H1 (cell line): ENCODE results near the gene CERS5. TPM values are rescaled to one million over a fixed set of nuclear protein-coding genes. Genes with fewer than 3 reads are reported as not detected.

Experiments used
- CTCF ChIA-PET: fragments of 300-600 bp; sonication (Branson Sonifier 250); formaldehyde crosslinking; loops from one replicate; lab custom pipeline; 2021; ENCODE audit not compliant: partially characterized antibody; lab: Charles Lee
- POLR2A ChIA-PET: fragments of 300-600 bp; sonication (Branson Sonifier 250); formaldehyde crosslinking; loops from one replicate; lab custom pipeline; 2021; ENCODE audit warnings: inconsistent platforms; ENCODE audit not compliant: partially characterized antibody; lab: Charles Lee
- DNase-seq, 2 experiments: peaks; one replicate each; pipeline versions ENCODE4 v3.0.0 to v3.0.0-alpha.2; 2010 to 2022; ENCODE audit warnings: low spot score in 2 of 2, low read depth in 1 of 2, mixed read lengths in 1 of 2
- FAIRE-seq: peaks from 2 replicates; lab custom pipeline; 2011; peaks lifted over from hg19 to GRCh38; lab: Jason Lieb, UNC
- H2AFZ ChIP-seq: 2 replicates; pipeline ENCODE4 v1.8.1; 2012; ENCODE audit warnings: low read length, inconsistent platforms
- H2AK5ac ChIP-seq: 2 replicates; pipeline ENCODE4 v1.6.1; 2013; ENCODE audit warnings: low read depth, low read length
- H2BK120ac ChIP-seq: replicated peaks from 2 replicates; pipeline ENCODE3; 2013; ENCODE audit warnings: low read depth, low read length, inconsistent platforms
- H2BK12ac ChIP-seq: 2 replicates; pipeline ENCODE4 v1.6.1; 2013; ENCODE audit warnings: low read depth, low read length
- H2BK15ac ChIP-seq: 2 replicates; pipeline ENCODE4 v1.6.1; 2013; ENCODE audit warnings: low read length
- H2BK20ac ChIP-seq: 2 replicates; pipeline ENCODE4 v1.6.1; 2013; ENCODE audit warnings: low read length
- H2BK5ac ChIP-seq: 2 replicates; pipeline ENCODE4 v1.6.1; 2013; ENCODE audit warnings: low read depth, low read length
- H3K14ac ChIP-seq: 2 replicates; pipeline ENCODE4 v1.6.1; 2013; ENCODE audit warnings: inconsistent platforms; ENCODE audit not compliant: insufficient read length
- H3K18ac ChIP-seq: 2 replicates; pipeline ENCODE4 v1.6.1; 2013; ENCODE audit warnings: low read length; ENCODE audit errors: extremely low read depth
- H3K23ac ChIP-seq: 2 replicates; pipeline ENCODE4 v1.6.1; 2013; ENCODE audit warnings: inconsistent platforms; ENCODE audit not compliant: insufficient read length
- H3K23me2 ChIP-seq: 2 replicates; pipeline ENCODE4 v1.6.1; 2013; ENCODE audit warnings: low read depth, low read length
- H3K27ac ChIP-seq: 2 replicates; pipeline ENCODE4 v1.6.1; 2011; ENCODE audit warnings: low read depth, low read length, inconsistent platforms
- H3K27me3 ChIP-seq, 4 experiments: replicated peaks in 1 of 4; 1 replicate in 1 of 4; 2 replicates in 3 of 4; pipeline versions ENCODE4 v1.6.1 to v1.8.1; 2011 to 2013; ENCODE audit warnings: low read length in 3 of 4, mild to moderate bottlenecking in 3 of 4, inconsistent platforms in 2 of 4, mixed read lengths in 2 of 4, moderate library complexity in 1 of 4; ENCODE audit not compliant: control insufficient read depth in 3 of 4, insufficient read depth in 3 of 4; ENCODE audit errors: extremely low read depth in 1 of 4
- H3K36me3 ChIP-seq, 4 experiments: 2 replicates each; pipeline versions ENCODE4 v1.6.1 to v1.8.1; 2011 to 2013; ENCODE audit warnings: mild to moderate bottlenecking in 4 of 4, low read length in 3 of 4, moderate library complexity in 2 of 4, control low read depth in 1 of 4, inconsistent platforms in 1 of 4; ENCODE audit not compliant: insufficient read depth in 4 of 4, control insufficient read depth in 2 of 4
- H3K4ac ChIP-seq: replicated peaks from 2 replicates; pipeline ENCODE3; 2013; ENCODE audit warnings: low read length, low read depth, mixed read lengths, inconsistent platforms; ENCODE audit not compliant: insufficient read length
- H3K4me1 ChIP-seq, 4 experiments: replicated peaks in 1 of 4; 1 replicate in 1 of 4; 2 replicates in 3 of 4; pipeline versions ENCODE4 v1.6.1 to v1.8.1; 2011 to 2013; ENCODE audit warnings: low read length in 3 of 4, inconsistent platforms in 2 of 4, mixed read lengths in 1 of 4; ENCODE audit not compliant: insufficient read depth in 4 of 4, control insufficient read depth in 3 of 4
- H3K4me2 ChIP-seq, 2 experiments: 2 replicates each; pipeline versions ENCODE4 v1.6.1 to v1.8.1; 2011 to 2013; ENCODE audit warnings: low read depth in 2 of 2, low read length in 2 of 2, control low read depth in 1 of 2, inconsistent platforms in 1 of 2, mild to moderate bottlenecking in 1 of 2; ENCODE audit not compliant: insufficient read depth in 1 of 2
- H3K4me3 ChIP-seq, 4 experiments: fragments of 200-600, 300-600 bp in 1 of 4; sonication (generic), shearing (Covaris generic), sonication (Bioruptor Twin) in 1 of 4; 2 replicates each; pipeline versions ENCODE4 v1.5.1 to v1.8.1; 2011 to 2016; ENCODE audit warnings: low read length in 4 of 4, low read depth in 3 of 4, control low read depth in 2 of 4, inconsistent platforms in 2 of 4, mild to moderate bottlenecking in 2 of 4, mixed read lengths in 1 of 4, moderate library complexity in 1 of 4; ENCODE audit not compliant: insufficient read depth in 2 of 4; ENCODE audit errors: extremely low read depth in 1 of 4
- H3K56ac ChIP-seq: replicated peaks from 2 replicates; pipeline ENCODE3; 2013; ENCODE audit warnings: low read depth, mild to moderate bottlenecking, mixed read lengths, low read length, inconsistent platforms; ENCODE audit not compliant: insufficient read length
- H3K79me1 ChIP-seq: 2 replicates; pipeline ENCODE4 v1.6.1; 2013; ENCODE audit warnings: low read depth, low read length, control low read depth
- H3K79me2 ChIP-seq, 2 experiments: 2 replicates each; pipeline versions ENCODE4 v1.6.1 to v1.8.1; 2012 to 2013; ENCODE audit warnings: low read length in 2 of 2, mild to moderate bottlenecking in 2 of 2, inconsistent platforms in 1 of 2; ENCODE audit not compliant: insufficient read depth in 2 of 2, control insufficient read depth in 1 of 2
- H3K9ac ChIP-seq, 4 experiments: replicated peaks in 1 of 4; 1 replicate in 1 of 4; 2 replicates in 3 of 4; pipeline versions ENCODE4 v1.6.1 to v1.8.1; 2011 to 2013; ENCODE audit warnings: low read depth in 3 of 4, low read length in 3 of 4, control low read depth in 2 of 4, mild to moderate bottlenecking in 2 of 4, moderate library complexity in 2 of 4, inconsistent platforms in 1 of 4; ENCODE audit errors: extremely low read depth in 1 of 4
- H3K9me3 ChIP-seq, 2 experiments: 2 replicates each; pipeline versions ENCODE4 v1.6.1 to v1.8.1; 2012 to 2013; ENCODE audit warnings: mild to moderate bottlenecking in 2 of 2, moderate library complexity in 2 of 2, control low read depth in 1 of 2, inconsistent platforms in 1 of 2, low read depth in 1 of 2, low read length in 1 of 2, mixed read lengths in 1 of 2; ENCODE audit not compliant: insufficient read depth in 2 of 2
- H4K20me1 ChIP-seq, 2 experiments: replicated peaks in 1 of 2; 2 replicates each; pipeline versions ENCODE3 to v1.8.1; 2011 to 2013; ENCODE audit warnings: inconsistent platforms in 2 of 2, low read length in 2 of 2, mild to moderate bottlenecking in 1 of 2; ENCODE audit not compliant: insufficient read depth in 2 of 2, control insufficient read depth in 1 of 2
- H4K5ac ChIP-seq: 2 replicates; pipeline ENCODE4 v1.6.1; 2013; ENCODE audit warnings: low read length, low read depth, mixed read lengths, inconsistent platforms; ENCODE audit not compliant: insufficient read length
- H4K8ac ChIP-seq: 2 replicates; pipeline ENCODE4 v1.8.0; 2013; ENCODE audit warnings: mild to moderate bottlenecking, moderate library complexity, low read length, inconsistent platforms; ENCODE audit not compliant: insufficient read depth; ENCODE audit errors: extremely low read depth
- H4K91ac ChIP-seq: replicated peaks from 2 replicates; pipeline ENCODE3; 2013; ENCODE audit warnings: low read length, mixed read lengths, inconsistent platforms; ENCODE audit not compliant: insufficient read length
- ATF3 ChIP-seq: IDR thresholded peaks from 2 replicates; pipeline ENCODE4 v1.6.1; 2011; ENCODE audit warnings: low read depth, mild to moderate bottlenecking, low read length; ENCODE audit not compliant: insufficient read depth
- BACH1 ChIP-seq: IDR thresholded peaks from 2 replicates; pipeline ENCODE4 v1.6.1; 2012; ENCODE audit warnings: low read length, improper control_type of control experiment
- CEBPB ChIP-seq: IDR thresholded peaks from 2 replicates; pipeline ENCODE4 v1.6.1; 2012; ENCODE audit warnings: low read depth, low read length
- EGR1 ChIP-seq: IDR thresholded peaks from 2 replicates; pipeline ENCODE4 v1.6.1; 2011; ENCODE audit warnings: low read depth, low read length, borderline replicate concordance
- JUND ChIP-seq: IDR thresholded peaks from 2 replicates; pipeline ENCODE4 v1.6.1; 2011; ENCODE audit warnings: mild to moderate bottlenecking, improper control_type of control experiment, low read length
- MAX ChIP-seq: IDR thresholded peaks from 2 replicates; pipeline ENCODE4 v1.6.1; 2012; ENCODE audit warnings: inconsistent platforms
- WGBS, 2 experiments: shearing (Covaris generic) in 1 of 2; methylation state at CpG; one replicate each; pipeline versions ENCODE4 v1.1.6 to v1.1.7; 2013 to 2015; ENCODE audit warnings: low lambda C conversion rate in 2 of 2, mixed read lengths in 2 of 2, inconsistent platforms in 1 of 2, low coverage in 1 of 2, missing lambda C conversion rate in 1 of 2; ENCODE audit not compliant: insufficient replicate concordance in 2 of 2, insufficient coverage in 1 of 2, insufficient read length in 1 of 2; ENCODE audit errors: extremely low coverage in 1 of 2, missing lambda C conversion rate in 1 of 2; 5-methylcytosine and 5-hydroxymethylcytosine counted together
- polyA plus RNA-seq, 7 experiments: library from polyadenylated mRNA; depleted of rRNA in 3 of 7; stranded (reverse) in 5 of 7; unstranded in 2 of 7; fragments of >200 nt in 5 of 7; fragments of 200-250 nt in 2 of 7; gene quantifications; 1 replicate in 5 of 7; 2 replicates in 1 of 7; 4 replicates in 1 of 7; pipeline versions ENCODE4 v1.2.1 to v1.2.3, GENCODE V29; 2011 to 2013; ENCODE audit warnings: missing spikeins in 2 of 7, mixed read lengths in 2 of 7
- total RNA-seq: library from RNA; stranded (reverse); fragmentation: NEBNext Ultra II Directional; extraction: Animal tissue kit (Norgen Biotek cat#: 25700); gene quantifications from 2 replicates; pipeline ENCODE4 v1.2.1, GENCODE V29; 2021

CERS5 gene
- total and polyA plus RNA-seq, 2 of the 8 experiments (the other 6 are each of a cell fraction or from before 2014, with no cell fraction given), result 69.2 to 119 TPM

- Histone ChIP-seq H2BK15ac (no peak overlapping the region), H2BK120ac (no peak overlapping the region), H3K4ac (no peak overlapping the region), H3K79me1 (no peaks in the 10 kb centered on the region), H2BK12ac (peak overlapping the region; percentile 71; the same call in 1 of the 2 replicates), H2AFZ (0 out of 2 replicates have a peak overlapping the region, but pooled peaks have one; percentile 3), H3K79me2 (peaks cover 10 to 48% of the 10 kb centered on the region in 2 experiments), H3K4me3 (peak overlapping the region; percentile 51 to 91 (median 82)), H3K23ac (no peak overlapping the region), H3K36me3 (no peaks in the 10 kb centered on the region; a peak in 1 of 8 replicates), H3K27ac (peak overlapping the region; percentile 74), H2BK20ac (no peak overlapping the region), H2BK5ac (peak overlapping the region; percentile 86), H3K9me3 (no peaks in the 10 kb centered on the region), H2AK5ac (no peak overlapping the region), H3K23me2 (peaks cover 5% of the 10 kb centered on the region), H4K91ac (no peak overlapping the region), H4K8ac (no peak overlapping the region), H3K4me2 (peak overlapping the region; percentile 88 to 93), H3K4me1 (peaks cover 0 to 2% (median 0%) of the 10 kb centered on the region in 4 experiments; a peak in 2 of 7 replicates), H3K27me3 (no peaks in the 10 kb centered on the region), H4K20me1 (peaks cover 0 to 2% of the 10 kb centered on the region in 2 experiments), H3K14ac (no peak overlapping the region), H3K9ac (peak overlapping the region in 3 of 4 experiments; percentile 67 to 88 (median 84); a peak in 6 of 7 replicates), H3K56ac (no peak overlapping the region), H3K18ac (peak overlapping the region; percentile 76), H4K5ac (no peak overlapping the region)
- FAIRE-seq, result no peak
- CTCF ChIA-PET, result interaction anchor here (0.6 to 6.0 kb wide), 13 partner anchors 9 to 128 kb away, joined by 3 to 28 read pairs (median 5); partner anchors contain the start of gene SMARCD1
- 1% methylated on average over 9 of the region's 12 CpGs; no CpG with 5 or more reads in 1 of the 2 experiments for WGBS, 2 experiments
- no peak for DNase-seq
- POLR2A ChIA-PET, result interaction anchor here (0.7 to 3.3 kb wide), 31 partner anchors 9 to 235 kb away, joined by 3 to 33 read pairs (median 4); partner anchors contain the start of genes COX14, GPD1, LIMA1 and SMARCD1
- TF ChIP-seq ATF3, result no peak
- TF ChIP-seq MAX, result peak; percentile 26; the same call in 1 of the 2 replicates
- no peak for TF ChIP-seq JUND
- TF ChIP-seq EGR1, result peak; percentile 37; the same call in 1 of the 2 replicates
- no peak for TF ChIP-seq CEBPB
- TF ChIP-seq BACH1, result no peak
Observed at GRCh38 chr12:50166799-50167048, 445 bp downstream of the CERS5 start.
